Superior temporal gyrus (tissue), 1 donor: ENCODE data around the gene DOCK10.
"Not testable (repeated sequence)": the region's sequence is repeated elsewhere in the genome, so short reads cannot be mapped to it uniquely, and the experiment has no call there.

Source experiments
- DNase-seq: peaks from one replicate; pipeline ENCODE4 v3.0.0-alpha.2; 2016; ENCODE audit errors: extremely low spot score

DOCK10 gene

DNA sequence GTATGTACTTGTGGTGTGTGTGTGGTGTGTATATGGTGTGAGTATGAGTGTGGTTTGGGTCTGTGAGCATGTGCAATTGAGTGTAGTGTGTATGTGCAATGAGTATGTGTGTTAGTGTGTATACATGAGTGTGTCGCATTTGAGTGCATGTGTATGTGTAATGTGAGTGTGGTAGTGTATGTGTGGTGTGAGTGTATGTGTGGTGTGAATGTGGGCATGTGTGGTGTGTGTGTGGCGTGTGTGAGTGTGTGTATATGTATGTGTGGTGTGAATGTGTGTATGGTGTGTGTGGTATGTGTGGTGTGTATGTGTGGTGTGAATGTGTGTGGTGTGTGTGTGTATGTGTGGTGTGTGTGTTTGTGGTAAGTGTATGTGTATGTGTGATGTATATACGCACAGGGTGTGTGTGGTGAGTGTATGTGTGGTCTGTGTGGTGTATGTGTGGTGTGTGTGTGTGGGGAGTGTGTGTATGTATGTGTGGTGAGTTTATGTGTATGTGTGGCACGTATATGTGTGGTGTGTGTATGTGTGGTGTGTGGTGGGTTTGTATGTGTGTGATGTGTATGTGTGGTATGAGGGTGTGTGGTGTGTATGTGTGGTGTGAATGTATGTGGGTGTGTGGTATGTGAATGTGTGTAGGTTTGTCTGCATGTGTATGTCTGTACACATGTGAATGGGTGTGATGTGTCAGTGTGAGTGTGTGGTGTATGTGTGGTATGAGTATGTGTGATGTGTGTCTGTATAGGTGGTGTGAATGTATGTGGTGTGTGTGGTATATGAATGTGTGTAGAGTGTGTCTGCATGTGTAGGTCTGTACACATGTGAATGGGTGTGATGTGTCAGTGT is 123.4 kb downstream of the DOCK10 start:
- no peak for DNase-seq

- DNase-seq, result not testable (repeated sequence)
Observed at GRCh38 chr2:224917246-224917645, 125.0 kb downstream of the DOCK10 start.

DNA sequence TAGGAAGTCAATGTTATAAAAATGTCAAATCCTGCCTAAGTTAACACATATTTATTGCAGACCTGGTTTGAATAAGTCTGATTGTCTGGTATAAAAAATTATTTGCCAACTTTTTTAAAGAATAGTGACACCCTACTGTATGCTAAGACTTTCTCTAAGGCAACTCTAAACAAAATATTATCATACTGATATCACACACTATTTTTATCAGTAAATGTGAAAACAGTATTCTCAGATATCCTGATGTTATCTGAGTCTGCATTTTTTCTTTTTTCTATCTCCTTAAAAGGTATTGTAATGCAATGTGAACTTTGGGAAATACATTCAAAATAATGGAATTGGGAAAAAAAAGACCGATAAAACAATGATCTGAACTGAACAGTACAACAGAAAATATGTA is 127.1 kb downstream of the DOCK10 start:
- no peak for DNase-seq

DNA sequence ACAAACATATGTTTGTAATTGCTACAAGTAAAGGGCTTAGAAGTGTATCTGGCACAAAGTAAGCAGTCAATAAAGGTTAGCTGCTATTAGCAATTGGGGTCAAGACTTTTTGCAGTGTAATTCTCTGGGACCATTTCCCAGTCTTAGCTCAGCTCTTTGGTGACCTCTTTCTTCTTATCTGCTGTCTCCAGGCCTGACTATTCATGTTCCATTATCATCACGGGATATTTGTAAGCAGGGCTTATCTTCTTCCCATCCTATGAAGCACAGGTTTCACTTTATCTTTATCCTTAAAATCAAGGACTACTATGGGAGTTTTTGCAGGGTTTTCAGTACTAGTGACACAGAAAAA is 131.7 kb downstream of the DOCK10 start:
- DNase-seq, result no peak

- DNase-seq, result no peak
Observed at GRCh38 chr2:224909885-224910573, 132.2 kb downstream of the DOCK10 start.

- no peak for DNase-seq
Observed at GRCh38 chr2:224908818-224909217, 133.4 kb downstream of the DOCK10 start.

DNA sequence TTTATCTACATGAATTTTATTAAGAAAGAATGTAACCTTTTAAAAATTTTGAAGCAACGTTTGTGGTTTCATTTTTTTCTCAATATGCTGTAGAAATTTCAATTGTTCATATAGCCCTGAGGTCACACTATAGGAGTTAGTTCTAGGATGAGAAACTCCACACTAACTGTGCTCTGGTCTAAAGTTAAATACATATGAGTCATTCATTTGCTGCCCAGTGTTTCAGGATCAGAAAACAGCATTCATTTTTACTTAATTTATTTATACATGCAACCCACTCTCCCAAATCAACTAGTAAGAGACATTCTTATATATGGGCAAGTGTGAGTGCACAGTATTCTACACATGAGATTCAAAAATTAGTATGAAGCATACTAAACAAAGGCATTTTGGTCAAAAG is 137.9 kb downstream of the DOCK10 start:
- no peak for DNase-seq

- DNase-seq, result no peak
Observed at GRCh38 chr2:224903621-224904020, 138.6 kb downstream of the DOCK10 start.

GRCh38 chr2:224901121-224901676 is 141.1 kb downstream of the DOCK10 start:
- no peak for DNase-seq

DNA sequence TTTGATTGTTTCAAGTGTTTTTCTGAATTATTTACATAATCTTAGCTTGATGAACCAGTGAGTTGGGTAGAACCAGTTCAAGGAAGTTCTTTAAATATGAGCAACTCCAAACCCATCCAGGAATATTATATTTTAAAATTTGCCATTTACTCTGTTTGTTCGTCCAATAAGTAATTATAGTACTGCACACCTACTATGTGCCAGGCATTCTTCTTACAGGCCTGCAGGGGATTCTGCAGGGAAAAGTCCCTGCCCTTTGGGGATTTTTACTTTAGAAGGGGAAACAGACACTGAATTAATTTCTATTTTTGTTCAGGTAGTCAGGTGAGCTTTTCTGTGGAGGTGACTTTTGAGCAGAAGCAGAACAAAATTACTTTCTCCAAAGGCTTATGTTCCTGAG is 146.9 kb downstream of the DOCK10 start:
- DNase-seq, result no peak

GRCh38 chr2:224894356-224894755 is 147.9 kb downstream of the DOCK10 start:
- peak; percentile 44 for DNase-seq

GRCh38 chr2:224893848-224894247 is 148.4 kb downstream of the DOCK10 start:
- no peak for DNase-seq

DNA sequence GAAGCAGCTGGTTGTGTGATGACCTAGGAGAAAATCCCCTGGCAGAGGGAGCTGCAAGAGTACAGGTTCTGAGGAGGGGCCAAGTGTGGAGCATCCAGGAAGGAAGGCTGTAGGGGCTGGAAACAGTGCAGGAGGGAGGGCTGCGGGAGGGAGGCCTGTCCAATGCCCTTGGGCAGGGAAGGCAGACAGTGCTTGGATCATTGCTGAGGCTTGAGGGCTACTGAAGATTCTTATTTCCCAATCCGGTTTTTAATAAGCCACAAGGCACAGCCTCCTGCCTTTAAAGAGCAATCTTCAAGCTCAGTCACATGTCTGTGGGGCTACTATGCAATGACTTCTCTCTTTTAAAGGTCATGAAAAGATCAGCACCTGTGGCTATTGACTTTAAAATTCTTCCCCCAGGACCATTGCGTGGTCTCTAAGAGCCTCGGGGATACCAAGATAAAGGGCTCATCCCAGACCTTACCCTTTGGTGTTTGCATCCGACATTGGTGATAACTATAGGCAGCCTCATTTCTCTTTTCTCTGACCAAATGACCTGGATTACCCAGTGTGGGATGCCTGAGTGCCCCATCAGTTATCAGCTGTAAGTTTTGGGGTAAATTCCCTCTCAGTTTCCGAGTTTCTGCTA is 149.6 kb downstream of the DOCK10 start:
- no peak for DNase-seq

GRCh38 chr2:224890372-224890771 is 151.9 kb downstream of the DOCK10 start:
- no peak for DNase-seq

DNA sequence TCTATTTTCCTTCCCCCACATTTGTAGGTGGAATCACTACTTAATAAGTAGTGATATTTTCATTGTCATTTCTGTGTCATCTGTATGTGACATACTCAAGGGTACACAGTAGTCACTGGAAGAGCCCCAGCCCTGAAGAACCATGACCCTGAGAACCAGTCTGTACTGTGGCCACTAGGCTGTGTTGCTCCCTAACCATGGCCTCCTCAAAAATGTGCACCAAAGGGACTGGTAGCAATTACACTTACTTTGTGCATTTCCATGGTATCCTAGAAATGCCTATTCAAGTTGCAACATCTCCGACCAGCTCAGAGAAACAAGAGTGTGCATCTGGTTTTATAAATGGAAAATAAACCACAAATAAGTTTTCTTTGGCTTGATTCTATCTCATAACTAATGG is 155.1 kb downstream of the DOCK10 start:
- no peak for DNase-seq

DNA sequence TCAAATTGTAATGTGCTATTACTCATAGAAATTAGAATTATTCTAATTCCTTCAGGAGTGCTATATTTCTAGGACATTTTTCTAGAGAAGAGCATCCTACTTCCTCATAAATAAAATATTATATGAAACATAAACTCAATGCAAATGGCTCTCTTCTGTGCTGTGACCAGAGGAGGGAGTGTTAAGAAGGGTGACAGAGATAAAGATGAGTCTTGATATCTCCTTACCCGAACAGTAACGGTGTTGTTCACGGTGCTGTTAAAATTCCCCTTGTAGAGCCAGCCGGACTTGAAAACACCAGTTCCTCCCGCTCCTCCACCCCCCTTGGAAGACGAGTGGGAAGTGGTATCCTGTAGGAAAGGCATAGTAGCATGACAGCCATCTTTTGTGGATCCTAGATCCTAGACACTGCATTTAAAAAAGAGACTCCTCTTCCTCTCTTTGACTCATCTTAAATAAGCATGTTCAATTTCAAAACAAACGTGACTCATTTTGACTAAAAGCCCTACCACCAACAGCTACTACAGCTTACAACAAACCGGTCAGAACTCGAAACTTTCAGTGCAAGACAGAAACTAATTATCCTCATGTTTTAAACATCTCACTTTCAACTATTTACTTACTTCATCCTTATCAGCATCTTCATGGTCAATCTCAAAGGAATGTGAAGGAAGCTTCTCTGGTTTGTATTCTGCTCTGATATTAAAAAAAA is 156.3 kb downstream of the DOCK10 start:
- DNase-seq, result no peak

DNA sequence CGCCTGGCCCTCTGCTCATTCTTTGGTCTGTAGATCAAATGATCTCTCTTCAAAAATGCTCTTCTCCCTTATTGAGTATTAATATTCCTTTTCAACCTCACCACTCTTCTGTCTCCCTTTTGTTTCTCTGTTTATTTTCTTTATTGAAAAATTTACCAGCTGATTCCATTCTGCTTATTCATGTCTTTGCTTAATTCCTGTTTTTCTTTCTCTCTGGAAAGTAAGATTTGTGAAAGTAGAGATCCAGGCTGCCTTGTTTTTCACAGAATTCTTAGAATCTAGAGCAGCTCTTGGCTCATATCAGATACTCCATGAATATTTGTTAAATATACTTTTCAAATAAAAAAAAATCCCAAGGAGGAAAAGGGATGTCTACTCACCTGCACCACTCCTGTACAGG is 157.0 kb downstream of the DOCK10 start:
- no peak for DNase-seq

DNA sequence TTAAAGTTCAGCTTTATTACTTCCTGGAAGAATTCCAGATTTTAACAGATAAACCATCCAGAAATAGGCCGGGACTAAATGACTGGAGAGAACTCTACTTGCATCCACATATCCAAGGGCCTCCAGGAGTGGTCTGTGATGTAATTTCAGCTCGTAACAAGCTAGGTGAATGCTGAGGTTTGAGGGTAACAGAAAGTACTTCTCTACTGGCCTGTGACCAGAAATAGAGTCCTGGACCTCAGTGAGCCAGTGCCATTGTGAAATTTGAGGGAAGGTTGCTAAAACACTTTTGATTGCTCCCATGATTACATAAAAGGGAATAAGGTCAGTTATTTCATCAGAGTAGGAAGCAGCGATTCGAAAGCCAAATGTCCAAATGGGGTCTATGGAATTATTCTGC is 158.1 kb downstream of the DOCK10 start:
- DNase-seq, result no peak

DNA sequence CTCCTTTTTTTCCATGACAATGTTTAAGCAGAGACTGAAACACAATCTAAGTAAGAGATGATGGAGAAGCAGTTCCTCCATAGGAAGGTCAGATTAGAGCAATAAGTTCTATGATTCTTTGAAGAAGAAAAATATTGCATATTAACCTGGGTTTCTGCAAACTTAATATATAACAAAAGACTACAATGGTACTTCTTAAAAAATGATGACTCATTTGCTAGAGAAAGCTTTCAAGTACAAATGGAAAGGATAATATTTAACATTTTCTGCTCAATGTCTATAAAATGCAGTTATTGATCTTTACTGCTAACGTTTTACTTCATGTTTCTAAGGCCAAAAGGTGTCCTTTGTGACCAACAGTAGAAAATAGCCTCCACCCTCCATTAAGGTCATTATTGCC is 158.6 kb downstream of the DOCK10 start:
- no peak for DNase-seq

- DNase-seq, result no peak
Observed at GRCh38 chr2:224883172-224883516, 159.1 kb downstream of the DOCK10 start.

DNA sequence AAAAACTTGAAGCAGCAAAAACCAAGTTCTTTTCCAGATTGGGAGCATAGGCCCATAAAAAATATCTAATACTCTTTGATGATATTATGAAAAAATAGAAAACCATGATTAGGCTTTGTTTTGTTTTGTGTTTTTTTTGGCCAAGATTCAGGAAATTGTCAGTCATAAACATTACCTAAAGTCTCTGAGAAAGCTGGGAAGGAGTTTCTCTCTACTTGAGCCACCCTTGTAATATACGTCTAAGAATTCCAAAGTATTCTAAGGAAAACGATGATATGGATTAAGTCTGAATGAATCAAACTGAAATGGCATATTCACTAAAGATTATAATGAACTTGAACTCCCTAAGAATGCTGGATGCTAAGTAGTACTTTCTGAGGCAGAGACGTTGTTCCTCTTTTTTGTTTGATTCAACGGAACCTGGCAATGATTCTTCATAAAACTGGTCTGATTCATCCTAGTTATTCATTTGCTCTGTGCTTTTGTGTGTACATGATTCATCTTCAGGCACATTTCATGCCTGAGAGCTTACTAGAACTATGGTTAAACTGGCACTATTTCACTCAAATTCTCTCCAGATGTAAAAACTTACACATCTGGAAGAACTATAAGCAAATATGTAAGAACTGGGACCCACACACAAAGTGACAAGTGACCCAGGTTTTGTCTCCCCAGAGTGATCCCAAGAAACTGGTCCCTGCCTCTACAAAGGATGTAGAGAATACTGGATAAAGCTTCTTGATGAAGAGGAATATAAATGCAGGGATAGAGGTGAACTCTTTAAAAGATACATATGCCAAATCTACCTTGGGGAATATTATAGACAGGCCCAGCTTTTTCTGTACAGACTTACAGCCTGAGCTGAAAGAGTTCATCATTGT is 159.7 kb downstream of the DOCK10 start:
- peak; percentile 39 for DNase-seq
